Natural killer cell (primary cell): ENCODE results near the gene IZUMO2. TPM values are rescaled to one million over a fixed set of nuclear protein-coding genes. Genes with fewer than 3 reads are reported as not detected.

Experiments used
- total RNA-seq, 4 donors: library from RNA; stranded (reverse); fragments of 120-200 nt in 1 of 4; gene quantifications; one replicate each; pipeline versions ENCODE4 v1.2.3 to v1.2.4, GENCODE V29; 2013 to 2022

The IZUMO2 gene
- total RNA-seq, 3 donors from 2014 or later (not counting 1 experiment from before 2014, with no cell fraction given), result not detected

Other genes starting within 250 kb of the IZUMO2 start
- gene ATF5, start 234.1 kb downstream of the IZUMO2 start, total RNA-seq, result 10 to 100 TPM; 11.7 to 15.4 (median 14.2) TPM
- 10 to 100 TPM; 34.2 to 57.4 (median 40.9) TPM for gene NUP62, start 233.8 kb downstream of the IZUMO2 start, total RNA-seq
- under 1 TPM in 2 of 3 donors, not detected in 1; 0.40 to 0.75 TPM for gene SIGLEC11, start 202.1 kb downstream of the IZUMO2 start, total RNA-seq
- 100 to 1,000 TPM in 1 of 3 donors, 10 to 100 TPM in 2; 82.7 to 105 (median 93.7) TPM for gene VRK3, start 137.9 kb downstream of the IZUMO2 start, total RNA-seq
- gene ZNF473, start 137.3 kb downstream of the IZUMO2 start, total RNA-seq, result 10 to 100 TPM in 2 of 3 donors, 1 to 10 TPM in 1; 7.9 to 16.2 (median 12.9) TPM
- gene MYH14, start 40.3 kb upstream of the IZUMO2 start, total RNA-seq, result not detected
- gene KCNC3, start 166.1 kb upstream of the IZUMO2 start, total RNA-seq, result 1 to 10 TPM in 1 of 3 donors, under 1 TPM in 2; 0.57 to 3.2 (median 0.68) TPM
- 1 to 10 TPM in 1 of 3 donors, under 1 TPM in 2; 0.94 to 1.3 (median 0.95) TPM for gene NAPSA, start 202.4 kb upstream of the IZUMO2 start, total RNA-seq
- gene NR1H2, start 213.2 kb upstream of the IZUMO2 start, total RNA-seq, result 100 to 1,000 TPM; 185 to 217 (median 211) TPM
- gene POLD1, start 221.1 kb upstream of the IZUMO2 start, total RNA-seq, result 10 to 100 TPM; 26.1 to 32.0 (median 30.2) TPM